HG03460 (cell line): ENCODE data around the gene NLRC3.
A peak's percentile ranks its signal among the peaks of the same experiment; 100 is the strongest.
"Not testable (repeated sequence)": the region's sequence is repeated elsewhere in the genome, so short reads cannot be mapped to it uniquely, and the experiment has no call there.

Experiments used
- ATAC-seq: cut with Tn5 transposase; IDR thresholded peaks from one replicate; pipeline ENCODE4 v1.9.1; 2021; ENCODE audit not compliant: unreplicated experiment

The NLRC3 gene, protein sequence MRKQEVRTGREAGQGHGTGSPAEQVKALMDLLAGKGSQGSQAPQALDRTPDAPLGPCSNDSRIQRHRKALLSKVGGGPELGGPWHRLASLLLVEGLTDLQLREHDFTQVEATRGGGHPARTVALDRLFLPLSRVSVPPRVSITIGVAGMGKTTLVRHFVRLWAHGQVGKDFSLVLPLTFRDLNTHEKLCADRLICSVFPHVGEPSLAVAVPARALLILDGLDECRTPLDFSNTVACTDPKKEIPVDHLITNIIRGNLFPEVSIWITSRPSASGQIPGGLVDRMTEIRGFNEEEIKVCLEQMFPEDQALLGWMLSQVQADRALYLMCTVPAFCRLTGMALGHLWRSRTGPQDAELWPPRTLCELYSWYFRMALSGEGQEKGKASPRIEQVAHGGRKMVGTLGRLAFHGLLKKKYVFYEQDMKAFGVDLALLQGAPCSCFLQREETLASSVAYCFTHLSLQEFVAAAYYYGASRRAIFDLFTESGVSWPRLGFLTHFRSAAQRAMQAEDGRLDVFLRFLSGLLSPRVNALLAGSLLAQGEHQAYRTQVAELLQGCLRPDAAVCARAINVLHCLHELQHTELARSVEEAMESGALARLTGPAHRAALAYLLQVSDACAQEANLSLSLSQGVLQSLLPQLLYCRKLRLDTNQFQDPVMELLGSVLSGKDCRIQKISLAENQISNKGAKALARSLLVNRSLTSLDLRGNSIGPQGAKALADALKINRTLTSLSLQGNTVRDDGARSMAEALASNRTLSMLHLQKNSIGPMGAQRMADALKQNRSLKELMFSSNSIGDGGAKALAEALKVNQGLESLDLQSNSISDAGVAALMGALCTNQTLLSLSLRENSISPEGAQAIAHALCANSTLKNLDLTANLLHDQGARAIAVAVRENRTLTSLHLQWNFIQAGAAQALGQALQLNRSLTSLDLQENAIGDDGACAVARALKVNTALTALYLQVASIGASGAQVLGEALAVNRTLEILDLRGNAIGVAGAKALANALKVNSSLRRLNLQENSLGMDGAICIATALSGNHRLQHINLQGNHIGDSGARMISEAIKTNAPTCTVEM

GRCh38 chr16:3577302-3577752 is at the start of gene NLRC3:
NLRC3 (minus strand) TSS chr16:3577403; CDS start chr16:3565036, 12,367 bp downstream.
- ATAC-seq = no peak

GRCh38 chr16:3625911-3626732 is 48.9 kb upstream of the NLRC3 start:
- ATAC-seq = no peak

DNA sequence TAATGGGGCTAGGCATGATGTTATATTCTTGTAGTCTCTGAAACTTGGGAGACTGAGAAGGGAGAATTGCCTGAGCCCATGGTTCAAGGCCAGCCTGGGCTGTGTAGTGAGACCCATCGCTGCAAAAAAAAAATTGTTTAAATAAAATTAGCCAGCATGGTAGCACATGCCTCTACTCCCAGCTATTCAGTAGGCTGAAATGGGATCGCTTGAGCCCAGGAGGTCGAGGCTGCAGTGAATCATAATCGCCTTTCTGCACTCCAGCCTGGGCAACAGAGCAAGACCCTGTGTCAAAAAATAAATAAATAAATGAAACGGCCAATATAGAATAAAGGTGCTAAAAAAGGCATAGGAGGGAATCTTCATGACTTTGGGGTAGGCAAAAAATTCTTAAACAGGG is 48.1 kb upstream of the NLRC3 start:
- no peak for ATAC-seq

DNA sequence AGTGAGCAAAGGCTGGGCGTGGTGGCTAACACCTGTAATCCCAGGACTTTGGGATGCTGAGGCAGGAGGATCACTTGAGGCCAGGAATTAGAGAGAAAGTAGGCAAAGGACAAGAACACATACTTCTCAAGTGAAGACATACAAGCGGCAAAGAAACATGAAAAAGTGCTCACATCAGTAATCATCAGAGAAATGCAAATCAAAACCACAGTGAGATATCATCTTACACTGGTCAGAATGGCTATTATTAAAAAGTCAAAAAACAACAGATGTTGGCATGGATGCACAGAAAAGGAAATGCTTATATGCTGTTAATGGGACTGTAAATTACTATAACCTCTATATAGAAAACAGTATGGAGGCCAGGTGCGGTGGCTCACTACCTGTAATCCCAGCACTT is 46.4 kb upstream of the NLRC3 start:
- ATAC-seq = no peak

DNA sequence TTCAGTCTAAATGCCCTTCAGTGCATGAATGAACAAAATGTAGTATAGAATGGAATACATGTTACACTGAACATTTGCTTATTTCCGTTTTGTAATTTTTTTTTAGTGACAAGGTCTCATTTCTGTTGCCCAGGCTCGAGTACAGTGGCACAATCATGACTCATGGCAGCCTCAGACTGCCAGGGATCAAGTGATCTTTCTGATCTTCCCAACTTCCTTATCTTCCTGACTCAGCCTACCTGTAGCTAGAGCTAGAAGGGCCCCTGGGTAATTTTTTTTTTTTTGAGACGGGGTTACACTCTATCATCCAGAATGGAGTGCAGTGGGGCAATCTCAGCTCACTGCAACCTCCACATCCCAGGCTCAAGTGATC is 41.6 kb upstream of the NLRC3 start:
- no peak for ATAC-seq

DNA sequence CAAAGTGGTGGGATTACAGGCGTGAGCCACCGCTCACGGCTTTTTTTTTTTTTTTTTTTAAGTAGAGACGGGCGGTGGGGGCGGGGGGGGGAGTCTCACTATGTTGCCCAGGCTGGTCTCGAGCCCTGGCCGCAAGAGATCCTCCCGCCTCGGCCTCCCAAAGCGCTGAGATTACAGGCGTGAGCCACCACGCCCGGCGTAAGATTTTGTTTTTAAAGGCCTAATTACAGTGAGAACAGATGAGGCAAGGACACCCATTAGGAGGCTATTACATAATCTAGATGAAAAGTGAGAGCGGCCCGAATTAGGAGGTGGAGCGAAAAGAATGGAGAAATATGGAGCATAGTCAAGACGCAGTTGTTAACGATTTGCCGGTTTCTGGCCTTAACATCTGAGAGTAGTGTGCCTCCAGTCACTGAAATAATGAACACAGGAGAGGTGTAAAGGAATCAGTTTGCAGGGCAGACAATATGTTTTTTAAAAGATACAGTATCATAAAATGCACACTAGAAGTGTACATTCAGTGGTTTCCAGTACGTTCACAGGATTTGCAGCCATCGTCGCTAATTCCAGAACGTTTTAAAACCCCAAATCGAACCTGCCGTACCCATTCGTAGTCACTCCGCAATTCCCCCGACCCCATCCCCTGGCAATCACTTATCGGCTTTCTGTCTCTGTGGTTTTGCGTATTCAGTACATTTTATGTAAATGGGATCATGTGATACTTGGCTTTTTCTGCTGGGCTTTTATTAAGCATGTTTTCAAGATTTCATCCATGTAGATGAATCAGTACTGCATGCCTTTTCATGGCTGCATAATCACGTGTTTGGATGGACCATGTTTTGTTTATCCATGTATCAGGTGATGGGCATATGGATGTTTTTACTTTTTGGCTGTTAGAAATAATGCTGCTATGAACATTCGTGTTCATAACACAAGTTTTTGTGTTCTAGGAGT is 35.6 kb upstream of the NLRC3 start:
- ATAC-seq = no peak

- ATAC-seq = peak; percentile 75
Measured at GRCh38 chr16:3611146-3611975, 34.2 kb upstream of the NLRC3 start, which contains the start of gene SLX4. SLX4 (minus strand) TSS chr16:3611606; CDS start chr16:3608964, 2,642 bp downstream.

DNA sequence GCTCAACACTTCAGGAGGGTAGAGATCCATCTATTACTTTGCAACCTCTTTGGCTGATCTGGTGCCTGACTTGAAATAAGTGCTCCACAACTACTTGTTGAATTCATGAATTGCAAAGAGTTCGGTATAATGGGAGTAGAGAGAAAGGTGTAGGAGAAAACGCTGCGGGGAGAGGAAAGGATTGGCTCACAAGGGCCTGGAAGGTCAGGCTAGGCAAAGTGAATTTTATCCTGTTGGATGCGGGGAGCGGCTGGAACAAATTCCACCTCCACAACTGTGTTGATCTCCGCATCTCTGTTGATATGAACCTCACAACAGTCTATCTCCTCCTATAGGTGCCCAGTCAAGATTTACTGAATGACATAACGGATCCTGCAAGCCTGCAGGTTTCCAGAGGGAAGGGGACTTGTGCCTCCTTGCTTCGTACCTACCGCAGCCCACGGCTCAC is 33.5 kb upstream of the NLRC3 start:
- no peak for ATAC-seq

GRCh38 chr16:3609895-3610697 is 32.9 kb upstream of the NLRC3 start:
- no peak for ATAC-seq

GRCh38 chr16:3608976-3609375 is 31.8 kb upstream of the NLRC3 start:
- not testable (repeated sequence) for ATAC-seq

DNA sequence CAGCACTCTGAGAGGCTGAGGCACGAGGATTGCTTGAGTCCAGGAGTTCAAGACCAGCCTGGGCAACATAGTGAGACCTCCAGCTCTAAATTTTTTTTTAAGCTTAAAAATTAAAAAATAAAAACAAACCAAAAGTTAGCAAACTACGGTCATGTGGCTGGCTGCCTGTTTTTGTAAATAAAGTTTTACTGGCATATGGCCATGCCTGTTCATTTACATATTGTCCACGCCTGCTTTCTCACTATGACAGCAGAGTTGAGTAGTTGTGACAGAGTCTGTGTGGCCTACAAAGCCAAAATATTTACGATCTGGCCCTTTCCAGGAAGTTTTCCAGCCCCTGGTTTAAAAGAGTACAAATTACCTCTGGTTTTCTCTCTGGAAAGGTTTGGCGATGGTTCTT is 30.9 kb upstream of the NLRC3 start:
- no peak for ATAC-seq

DNA sequence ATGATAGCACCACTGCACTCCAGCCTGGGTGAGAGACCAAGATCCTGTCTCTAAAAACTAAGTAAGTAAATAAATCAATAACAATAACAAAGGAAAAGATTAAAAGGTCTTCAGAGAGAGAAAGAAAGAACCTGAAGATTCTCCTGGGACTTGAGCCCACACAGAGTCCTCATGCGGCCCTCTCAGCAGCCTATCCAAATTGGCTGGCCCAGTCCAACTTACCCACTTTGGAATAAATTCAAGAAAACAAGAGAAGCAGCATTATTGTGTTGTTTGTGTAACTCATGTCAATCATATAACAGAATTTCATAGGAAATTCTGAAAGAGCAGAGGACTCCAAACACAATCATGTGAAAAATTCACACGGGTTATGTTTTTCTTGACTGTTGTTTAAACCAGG is 30.4 kb upstream of the NLRC3 start:
- no peak for ATAC-seq

- ATAC-seq = no peak
Measured at GRCh38 chr16:3607161-3607560, 30.0 kb upstream of the NLRC3 start.

DNA sequence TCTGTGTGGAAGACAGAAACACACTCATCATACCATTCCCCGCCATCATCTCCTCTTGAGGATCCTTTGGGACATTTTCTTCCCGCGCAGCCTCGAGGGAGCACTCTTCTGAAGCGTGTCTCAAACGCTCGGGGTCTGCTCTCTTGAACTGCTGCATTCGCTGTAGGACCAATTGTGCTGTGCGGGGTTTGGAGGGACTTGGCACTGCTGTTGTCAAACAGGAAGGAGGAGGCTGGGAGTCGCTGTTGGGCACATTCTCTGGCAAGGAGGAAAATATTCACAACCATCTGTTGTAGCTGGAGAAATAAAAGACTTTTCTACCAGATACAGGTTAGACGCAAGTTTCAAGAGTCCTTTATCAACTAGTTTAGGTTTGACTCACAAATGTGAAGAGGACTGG is 29.2 kb upstream of the NLRC3 start:
- no peak for ATAC-seq

GRCh38 chr16:3602320-3602653 is 25.1 kb upstream of the NLRC3 start:
- ATAC-seq = no peak

DNA sequence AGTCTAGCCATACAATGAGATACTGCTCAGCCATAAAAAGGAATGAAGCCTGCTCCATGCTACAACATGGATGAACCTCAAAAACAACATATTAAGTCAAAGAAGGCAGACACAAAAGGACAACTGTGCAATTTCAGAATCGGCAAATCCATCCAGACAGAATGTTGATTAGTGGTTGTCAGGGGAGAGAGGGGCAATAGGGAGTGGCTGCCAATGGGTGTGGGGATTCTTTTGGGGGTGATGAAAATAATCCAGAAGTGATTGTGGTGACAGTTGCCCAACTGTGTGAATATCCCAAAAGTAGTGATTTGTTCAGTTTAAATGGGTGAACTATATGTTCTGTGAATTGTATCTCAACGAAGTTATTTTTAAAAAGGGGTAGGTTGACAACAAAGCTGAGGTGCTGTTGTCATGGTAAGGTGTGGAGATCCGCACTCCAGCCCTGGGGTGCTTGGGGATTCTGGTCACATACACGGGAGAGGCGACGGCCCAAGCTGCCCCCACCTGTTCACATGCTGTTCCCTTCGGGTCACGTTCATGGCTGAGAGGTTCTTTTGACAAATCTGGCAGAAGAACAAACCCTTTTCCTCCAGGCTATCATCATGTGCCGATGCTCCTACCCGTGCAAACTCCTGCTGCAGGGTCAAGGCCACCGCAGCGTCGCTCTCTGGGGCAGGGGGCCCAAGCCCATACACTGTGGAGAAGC is 24.6 kb upstream of the NLRC3 start:
- no peak for ATAC-seq

GRCh38 chr16:3599922-3600321 is 22.7 kb upstream of the NLRC3 start:
- ATAC-seq = no peak
